Measurements from ENCODE around the gene ANKRD63.

Gene ANKRD63

GRCh38 chr15:40272485-40273056 is 10.3 kb downstream of the ANKRD63 start:
- Histone ChIP-seq H3K4ac (ENCODE audit: low read depth, low read length) (no peak overlapping the region), H4K91ac (ENCODE audit: low read depth, low read length) (no peak overlapping the region), H3K27me3 (ENCODE audit: insufficient read depth, low read length) (no peaks in the 10 kb centered on the region), H3K18ac (ENCODE audit: low read length) (no peak overlapping the region), H2BK120ac (ENCODE audit: insufficient read depth, low read length, poor library complexity) (no peak overlapping the region), H3K36me3 (ENCODE audit: control insufficient read depth in 1 of 2, insufficient read depth in 2 of 2, low read length in 2 of 2) (peaks cover 0 to 2% of the 10 kb centered on the region in 2 experiments), H3K23ac (ENCODE audit: low read length) (no peak overlapping the region), H2BK12ac (ENCODE audit: low read length) (no peak overlapping the region), H3K4me2 (ENCODE audit: low read length) (no peak overlapping the region), H3K79me1 (ENCODE audit: low read length) (no peaks in the 10 kb centered on the region), H2BK5ac (ENCODE audit: low read depth, low read length, poor library complexity) (no peak overlapping the region), H4K8ac (ENCODE audit: low read depth, low read length) (no peak overlapping the region), H3K79me2 (ENCODE audit: control insufficient read depth, insufficient read depth, low read length, poor library complexity) (no peaks in the 10 kb centered on the region), H3K4me3 (ENCODE audit: low read depth, low read length) (no peak overlapping the region), H3K9ac (ENCODE audit: low read length) (no peak overlapping the region), H3K4me1 (ENCODE audit: control insufficient read depth in 1 of 2, insufficient read depth in 2 of 2, low read length in 2 of 2) (peaks cover 3 to 4% of the 10 kb centered on the region in 2 experiments), H3K14ac (ENCODE audit: low read length) (no peak overlapping the region), H3K27ac (ENCODE audit: low read depth, low read length) (no peak overlapping the region), H2AFZ (ENCODE audit: insufficient read depth, low read length, poor library complexity) (no peak overlapping the region), H4K12ac (ENCODE audit: low read depth, low read length) (no peak overlapping the region), H2AK5ac (ENCODE audit: low read length) (no peak overlapping the region), H3K9me3 (ENCODE audit: insufficient read depth, low read depth, low read length) (peaks cover 3% of the 10 kb centered on the region)
- WGBS (ENCODE audit: extremely low coverage, insufficient coverage, insufficient read length): no CpG with 5 or more reads among the region's 20 CpGs
- no peak for DNase-seq

- Histone ChIP-seq H2BK120ac (ENCODE audit: insufficient read depth, low read length, poor library complexity) (no peak overlapping the region), H3K9ac (ENCODE audit: low read length) (no peak overlapping the region), H3K18ac (ENCODE audit: low read length) (no peak overlapping the region), H3K79me1 (ENCODE audit: low read length) (no peaks in the 10 kb centered on the region), H3K4me2 (ENCODE audit: low read length) (no peak overlapping the region), H3K36me3 (ENCODE audit: control insufficient read depth in 1 of 2, insufficient read depth in 2 of 2, low read length in 2 of 2) (peaks cover 0 to 2% of the 10 kb centered on the region in 2 experiments), H3K4me1 (ENCODE audit: control insufficient read depth in 1 of 2, insufficient read depth in 2 of 2, low read length in 2 of 2) (peaks cover 6% of the 10 kb centered on the region in 2 experiments), H4K12ac (ENCODE audit: low read depth, low read length) (no peak overlapping the region), H3K27me3 (ENCODE audit: insufficient read depth, low read length) (no peaks in the 10 kb centered on the region), H3K4me3 (ENCODE audit: low read depth, low read length) (no peak overlapping the region), H2BK5ac (ENCODE audit: low read depth, low read length, poor library complexity) (no peak overlapping the region), H3K4ac (ENCODE audit: low read depth, low read length) (no peak overlapping the region), H3K27ac (ENCODE audit: low read depth, low read length) (no peak overlapping the region), H4K91ac (ENCODE audit: low read depth, low read length) (no peak overlapping the region), H3K14ac (ENCODE audit: low read length) (no peak overlapping the region), H3K9me3 (ENCODE audit: insufficient read depth, low read depth, low read length) (peaks cover 3% of the 10 kb centered on the region), H3K79me2 (ENCODE audit: control insufficient read depth, insufficient read depth, low read length, poor library complexity) (no peaks in the 10 kb centered on the region), H2AFZ (ENCODE audit: insufficient read depth, low read length, poor library complexity) (no peak overlapping the region), H2AK5ac (ENCODE audit: low read length) (no peak overlapping the region), H4K8ac (ENCODE audit: low read depth, low read length) (no peak overlapping the region), H3K23ac (ENCODE audit: low read length) (no peak overlapping the region), H2BK12ac (ENCODE audit: low read length) (no peak overlapping the region)
- no peak for DNase-seq
- no CpG with 5 or more reads among the region's 25 CpGs for WGBS (ENCODE audit: extremely low coverage, insufficient coverage, insufficient read length)
These were observed 11.0 kb downstream of the ANKRD63 start for GRCh38 chr15:40271685-40272484.

GRCh38 chr15:40270246-40270995 is 12.4 kb downstream of the ANKRD63 start:
- H3K9ac ChIP-seq (ENCODE audit: low read length): no peak overlapping the region
- H3K14ac ChIP-seq (ENCODE audit: low read length): no peak overlapping the region
- no peaks in the 10 kb centered on the region for H3K79me2 ChIP-seq (ENCODE audit: control insufficient read depth, insufficient read depth, low read length, poor library complexity)
- H3K18ac ChIP-seq (ENCODE audit: low read length): no peak overlapping the region
- H3K4me2 ChIP-seq (ENCODE audit: low read length): no peak overlapping the region
- no peaks in the 10 kb centered on the region for H3K27me3 ChIP-seq (ENCODE audit: insufficient read depth, low read length)
- peaks cover 15% of the 10 kb centered on the region in 2 experiments for H3K4me1 ChIP-seq (ENCODE audit: control insufficient read depth in 1 of 2, insufficient read depth in 2 of 2, low read length in 2 of 2)
- peaks cover 0 to 2% of the 10 kb centered on the region in 2 experiments for H3K36me3 ChIP-seq (ENCODE audit: control insufficient read depth in 1 of 2, insufficient read depth in 2 of 2, low read length in 2 of 2)
- no peak overlapping the region for H2BK5ac ChIP-seq (ENCODE audit: low read depth, low read length, poor library complexity)
- no peak overlapping the region for H3K4ac ChIP-seq (ENCODE audit: low read depth, low read length)
- no peak overlapping the region for H3K4me3 ChIP-seq (ENCODE audit: low read depth, low read length)
- H4K91ac ChIP-seq (ENCODE audit: low read depth, low read length): no peak overlapping the region
- no peak overlapping the region for H2BK12ac ChIP-seq (ENCODE audit: low read length)
- DNase-seq: no peak
- peaks cover 3% of the 10 kb centered on the region for H3K9me3 ChIP-seq (ENCODE audit: insufficient read depth, low read depth, low read length)
- no peak overlapping the region for H3K27ac ChIP-seq (ENCODE audit: low read depth, low read length)
- H2AK5ac ChIP-seq (ENCODE audit: low read length): no peak overlapping the region
- H4K8ac ChIP-seq (ENCODE audit: low read depth, low read length): no peak overlapping the region
- no peak overlapping the region for H2AFZ ChIP-seq (ENCODE audit: insufficient read depth, low read length, poor library complexity)
- H3K23ac ChIP-seq (ENCODE audit: low read length): no peak overlapping the region
- no CpG with 5 or more reads among the region's 11 CpGs for WGBS (ENCODE audit: extremely low coverage, insufficient coverage, insufficient read length)
- H2BK120ac ChIP-seq (ENCODE audit: insufficient read depth, low read length, poor library complexity): no peak overlapping the region
- H3K79me1 ChIP-seq (ENCODE audit: low read length): peaks cover 6% of the 10 kb centered on the region
- no peak overlapping the region for H4K12ac ChIP-seq (ENCODE audit: low read depth, low read length)

GRCh38 chr15:40269604-40270003 is 13.3 kb downstream of the ANKRD63 start:
- Histone ChIP-seq H4K91ac (ENCODE audit: low read depth, low read length) (no peak overlapping the region), H3K27ac (ENCODE audit: low read depth, low read length) (no peak overlapping the region), H3K79me1 (ENCODE audit: low read length) (peaks cover 6% of the 10 kb centered on the region), H2AK5ac (ENCODE audit: low read length) (no peak overlapping the region), H2BK12ac (ENCODE audit: low read length) (no peak overlapping the region), H3K4me1 (ENCODE audit: control insufficient read depth in 1 of 2, insufficient read depth in 2 of 2, low read length in 2 of 2) (peaks cover 15 to 17% of the 10 kb centered on the region in 2 experiments), H3K14ac (ENCODE audit: low read length) (no peak overlapping the region), H3K27me3 (ENCODE audit: insufficient read depth, low read length) (no peaks in the 10 kb centered on the region), H3K9me3 (ENCODE audit: insufficient read depth, low read depth, low read length) (peaks cover 3% of the 10 kb centered on the region), H3K4me2 (ENCODE audit: low read length) (no peak overlapping the region), H3K18ac (ENCODE audit: low read length) (no peak overlapping the region), H2AFZ (ENCODE audit: insufficient read depth, low read length, poor library complexity) (no peak overlapping the region), H2BK5ac (ENCODE audit: low read depth, low read length, poor library complexity) (no peak overlapping the region), H3K79me2 (ENCODE audit: control insufficient read depth, insufficient read depth, low read length, poor library complexity) (no peaks in the 10 kb centered on the region), H3K9ac (ENCODE audit: low read length) (no peak overlapping the region), H4K12ac (ENCODE audit: low read depth, low read length) (no peak overlapping the region), H2BK120ac (ENCODE audit: insufficient read depth, low read length, poor library complexity) (no peak overlapping the region), H4K8ac (ENCODE audit: low read depth, low read length) (no peak overlapping the region), H3K36me3 (ENCODE audit: control insufficient read depth in 1 of 2, insufficient read depth in 2 of 2, low read length in 2 of 2) (peaks cover 0 to 2% of the 10 kb centered on the region in 2 experiments), H3K23ac (ENCODE audit: low read length) (no peak overlapping the region), H3K4ac (ENCODE audit: low read depth, low read length) (no peak overlapping the region), H3K4me3 (ENCODE audit: low read depth, low read length) (no peak overlapping the region)
- no peak for DNase-seq
- no CpG with 5 or more reads among the region's 4 CpGs for WGBS (ENCODE audit: extremely low coverage, insufficient coverage, insufficient read length)
